ENCODE data around the gene AVPR2. TPM values are rescaled to one million over a fixed set of nuclear protein-coding genes. Genes with fewer than 3 reads are reported as not detected.

The AVPR2 gene
- total RNA-seq, 1 experiment from 2014 or later = not detected

DNA sequence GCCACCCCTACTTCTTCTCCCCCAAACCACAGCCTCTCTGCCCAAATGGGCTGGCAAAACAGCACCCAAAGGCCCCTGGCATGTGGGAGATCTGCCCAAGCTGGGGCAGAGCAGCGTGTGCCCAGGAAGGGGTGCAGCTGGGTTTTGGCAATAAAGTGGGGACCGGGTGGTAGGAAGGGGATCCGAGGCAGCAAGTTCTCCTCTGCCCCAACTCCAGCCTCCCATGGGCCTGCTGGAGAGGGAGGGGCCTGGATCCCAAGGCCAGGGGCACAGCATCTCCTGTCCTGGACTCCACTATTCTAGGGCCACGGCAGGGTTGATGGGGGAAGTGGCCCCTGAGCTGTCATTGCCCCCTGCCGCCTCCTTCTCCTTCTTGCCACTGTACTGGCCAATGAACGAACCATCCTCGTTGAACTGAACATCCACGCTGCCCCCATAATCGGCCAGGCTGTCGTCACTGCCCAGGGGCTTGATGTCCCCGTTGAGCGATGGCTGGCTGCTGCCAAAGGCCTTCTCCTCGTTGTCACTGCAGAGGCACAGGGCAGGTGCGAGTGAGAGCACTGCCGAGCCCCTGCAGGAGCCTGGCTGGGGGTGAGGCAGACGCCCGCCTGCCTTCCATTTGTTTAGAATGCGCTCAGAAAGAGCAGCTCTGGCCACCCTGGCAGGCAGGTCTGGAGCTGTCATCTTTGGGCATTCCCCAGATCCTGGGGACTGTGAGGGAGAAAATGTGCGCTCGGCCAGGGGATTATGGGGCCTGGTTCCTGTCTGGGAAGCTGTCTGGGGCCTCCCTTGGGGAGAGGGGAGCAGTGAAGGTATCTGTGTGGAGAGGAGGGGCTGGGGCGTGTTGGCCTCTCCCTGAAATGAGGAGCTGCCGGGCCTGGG is 41.9 kb upstream of the AVPR2 start:
- H3K4me1 ChIP-seq (ENCODE audit: control insufficient read depth in 1 of 2, insufficient read depth in 2 of 2, low read length in 2 of 2) = no peaks in the 10 kb centered on the region
- H3K36me3 ChIP-seq (ENCODE audit: control insufficient read depth in 1 of 2, insufficient read depth in 2 of 2, low read length in 2 of 2) = no peaks in the 10 kb centered on the region
- no TSS peak for BruUV-seq (replicated peaks)
- H3K9me3 ChIP-seq (ENCODE audit: control insufficient read depth in 1 of 2, insufficient read depth in 1 of 2, low read depth in 1 of 2, low read length in 2 of 2) = no peaks in the 10 kb centered on the region
- ChIA-PET CTCF (no interaction called here), RAD21 (ENCODE audit: low non-redundant PET in 1 of 2, low total read pairs in 2 of 2, uncharacterized antibody in 2 of 2, unreplicated experiment in 2 of 2) (no interaction called here), POLR2A (no interaction called here)
- no peak overlapping the region for H2AFZ ChIP-seq (ENCODE audit: low read depth, low read length, poor library complexity, severe bottlenecking)
- H3K27ac ChIP-seq (ENCODE audit: low read depth, low read length) = no peak overlapping the region
- no peaks in the 10 kb centered on the region for H4K20me1 ChIP-seq (ENCODE audit: insufficient read depth)
- no peak for DNase-seq (ENCODE audit: low read depth, low spot score)
- no peak overlapping the region for H3K4me2 ChIP-seq (ENCODE audit: low read length)
- no peak overlapping the region for H3K9ac ChIP-seq (ENCODE audit: low read length)
- H3K4me3 ChIP-seq (replicated peaks in 1 of 2; ENCODE audit: low read depth in 1 of 2, low read length in 2 of 2) = no peak overlapping the region
- no peaks in the 10 kb centered on the region for H3K9me2 ChIP-seq (ENCODE audit: insufficient read depth)
- TF ChIP-seq, protein P1, sequence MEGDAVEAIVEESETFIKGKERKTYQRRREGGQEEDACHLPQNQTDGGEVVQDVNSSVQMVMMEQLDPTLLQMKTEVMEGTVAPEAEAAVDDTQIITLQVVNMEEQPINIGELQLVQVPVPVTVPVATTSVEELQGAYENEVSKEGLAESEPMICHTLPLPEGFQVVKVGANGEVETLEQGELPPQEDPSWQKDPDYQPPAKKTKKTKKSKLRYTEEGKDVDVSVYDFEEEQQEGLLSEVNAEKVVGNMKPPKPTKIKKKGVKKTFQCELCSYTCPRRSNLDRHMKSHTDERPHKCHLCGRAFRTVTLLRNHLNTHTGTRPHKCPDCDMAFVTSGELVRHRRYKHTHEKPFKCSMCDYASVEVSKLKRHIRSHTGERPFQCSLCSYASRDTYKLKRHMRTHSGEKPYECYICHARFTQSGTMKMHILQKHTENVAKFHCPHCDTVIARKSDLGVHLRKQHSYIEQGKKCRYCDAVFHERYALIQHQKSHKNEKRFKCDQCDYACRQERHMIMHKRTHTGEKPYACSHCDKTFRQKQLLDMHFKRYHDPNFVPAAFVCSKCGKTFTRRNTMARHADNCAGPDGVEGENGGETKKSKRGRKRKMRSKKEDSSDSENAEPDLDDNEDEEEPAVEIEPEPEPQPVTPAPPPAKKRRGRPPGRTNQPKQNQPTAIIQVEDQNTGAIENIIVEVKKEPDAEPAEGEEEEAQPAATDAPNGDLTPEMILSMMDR (IDR thresholded peaks at IDR 0.05 in 2 of 3, conservative IDR thresholded peaks at IDR 0.05 in 1 of 3; ENCODE audit: borderline replicate concordance in 1 of 3, insufficient read depth in 1 of 3, low read depth in 2 of 3, low read length in 2 of 3) = no peak
- TF ChIP-seq ELF1 (IDR thresholded peaks at IDR 0.05; ENCODE audit: borderline replicate concordance, low read depth) = no peak
- no peak for TF ChIP-seq ZFX (IDR thresholded peaks at IDR 0.05)
- H3K79me2 ChIP-seq (ENCODE audit: insufficient read depth, low read length) = no peaks in the 10 kb centered on the region
- intact Hi-C loops (cut with micrococcal nuclease) = no loop called here
- 0 out of 2 replicates have a peak, but pooled peaks cover 2% of the 10 kb centered on the region for H3K27me3 ChIP-seq (ENCODE audit: insufficient read depth, low read length)
- ATAC-seq = no peak

GRCh38 chrX:153863251-153863991 is 41.1 kb upstream of the AVPR2 start:
- Histone ChIP-seq H3K27ac (ENCODE audit: low read depth, low read length) (no peak overlapping the region), H3K4me1 (ENCODE audit: control insufficient read depth in 1 of 2, insufficient read depth in 2 of 2, low read length in 2 of 2) (no peaks in the 10 kb centered on the region), H4K20me1 (ENCODE audit: insufficient read depth) (no peaks in the 10 kb centered on the region), H3K9ac (ENCODE audit: low read length) (no peak overlapping the region), H3K27me3 (ENCODE audit: insufficient read depth, low read length) (no peaks in the 10 kb centered on the region), H3K4me3 (replicated peaks in 1 of 2; ENCODE audit: low read depth in 1 of 2, low read length in 2 of 2) (no peak overlapping the region), H3K9me2 (ENCODE audit: insufficient read depth) (no peaks in the 10 kb centered on the region), H2AFZ (ENCODE audit: low read depth, low read length, poor library complexity, severe bottlenecking) (no peak overlapping the region), H3K36me3 (ENCODE audit: control insufficient read depth in 1 of 2, insufficient read depth in 2 of 2, low read length in 2 of 2) (no peaks in the 10 kb centered on the region), H3K9me3 (ENCODE audit: control insufficient read depth in 1 of 2, insufficient read depth in 1 of 2, low read depth in 1 of 2, low read length in 2 of 2) (no peaks in the 10 kb centered on the region), H3K4me2 (ENCODE audit: low read length) (no peak overlapping the region), H3K79me2 (ENCODE audit: insufficient read depth, low read length) (no peaks in the 10 kb centered on the region)
- ATAC-seq = no peak
- no TSS peak for BruUV-seq (replicated peaks)
- intact Hi-C loops (cut with micrococcal nuclease) = no loop called here
- ChIA-PET POLR2A (no interaction called here), RAD21 (ENCODE audit: low non-redundant PET in 1 of 2, low total read pairs in 2 of 2, uncharacterized antibody in 2 of 2, unreplicated experiment in 2 of 2) (no interaction called here), CTCF (no interaction called here)
- DNase-seq (ENCODE audit: low read depth, low spot score) = no peak
- TF ChIP-seq EZH2 (IDR thresholded peaks at IDR 0.05) = no peak
- no peak for TF ChIP-seq ELF1 (IDR thresholded peaks at IDR 0.05; ENCODE audit: borderline replicate concordance, low read depth)
- no peak for TF ChIP-seq POLR2A (IDR thresholded peaks at IDR 0.05; ENCODE audit: borderline replicate concordance, extremely low read depth, insufficient read depth, insufficient read length)
- no peak for TF ChIP-seq JUND (IDR thresholded peaks at IDR 0.05)
- TF ChIP-seq EZH2phosphoT487 (IDR thresholded peaks at IDR 0.05; ENCODE audit: borderline replicate concordance) = no peak
- TF ChIP-seq SRF (IDR thresholded peaks at IDR 0.05; ENCODE audit: low read depth) = no peak
- TF ChIP-seq ZFX (IDR thresholded peaks at IDR 0.05) = no peak
- no peak for TF ChIP-seq SIN3A (IDR thresholded peaks at IDR 0.05; ENCODE audit: low read depth)
- no peak for TF ChIP-seq CBX3 (IDR thresholded peaks at IDR 0.05; ENCODE audit: low read depth)
- TF ChIP-seq RAD21 (IDR thresholded peaks at IDR 0.05; ENCODE audit: low read depth) = no peak
- no peak for TF ChIP-seq TCF7L2 (IDR thresholded peaks at IDR 0.05; ENCODE audit: borderline replicate concordance, extremely low read depth, insufficient read depth, insufficient read length)
- no peak for TF ChIP-seq EGR1 (IDR thresholded peaks at IDR 0.05; ENCODE audit: low read depth)
- TF ChIP-seq, protein P2, sequence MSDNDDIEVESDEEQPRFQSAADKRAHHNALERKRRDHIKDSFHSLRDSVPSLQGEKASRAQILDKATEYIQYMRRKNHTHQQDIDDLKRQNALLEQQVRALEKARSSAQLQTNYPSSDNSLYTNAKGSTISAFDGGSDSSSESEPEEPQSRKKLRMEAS (IDR thresholded peaks at IDR 0.05) = no peak
- TF ChIP-seq YY1 (IDR thresholded peaks at IDR 0.05; ENCODE audit: extremely low read depth, insufficient replicate concordance, low read depth, low read length) = no peak
- no peak for TF ChIP-seq FOSL1 (IDR thresholded peaks at IDR 0.05; ENCODE audit: low read depth)
- no peak for TF ChIP-seq CEBPB (IDR thresholded peaks at IDR 0.05; ENCODE audit: low read depth)

Data from HCT116 (cell line).